ENCODE measurements around the gene WDR20. TPM values are rescaled to one million over a fixed set of nuclear protein-coding genes. Genes with fewer than 3 reads are reported as not detected.

WDR20 gene
- total RNA-seq, 1 experiment from 2014 or later, result 23.8 TPM

- Mint-ChIP-seq H3K9me3 (ENCODE audit: unreplicated experiment) (no peaks in the 10 kb centered on the region), H3K4me1 (ENCODE audit: insufficient read depth, unreplicated experiment) (no peaks in the 10 kb centered on the region), H3K4me3 (ENCODE audit: unreplicated experiment) (no peak overlapping the region), H3K27ac (ENCODE audit: low read depth, unreplicated experiment) (no peak overlapping the region), H3K36me3 (ENCODE audit: insufficient read depth, unreplicated experiment) (no peaks in the 10 kb centered on the region), H3K27me3 (ENCODE audit: insufficient read depth, unreplicated experiment) (no peaks in the 10 kb centered on the region)
- no TSS peak for BruUV-seq (replicated peaks)
- intact Hi-C loops (cut with micrococcal nuclease), result no loop called here
- no peak for TF ChIP-seq CTCF (IDR thresholded peaks at IDR 0.05; ENCODE audit: unreplicated experiment)
- ChIA-PET CTCF (interaction anchor here (1.0 to 1.4 kb wide), 2 partner anchors 21 to 157 kb away, joined by 3 to 4 read pairs; no protein-coding TSS in a partner anchor), POLR2A (no interaction called here)
- DNase-seq (ENCODE audit: unreplicated experiment), result no peak
Observed at GRCh38 chr14:102117852-102118251, 21.8 kb upstream of the WDR20 start.

GRCh38 chr14:102120888-102121287 is 18.8 kb upstream of the WDR20 start:
- H3K9me3 Mint-ChIP-seq (ENCODE audit: unreplicated experiment), result no peaks in the 10 kb centered on the region

GRCh38 chr14:102121567-102121966 is 18.1 kb upstream of the WDR20 start:
- no TSS peak for BruUV-seq (replicated peaks)
- CTCF ChIA-PET, result no interaction called here
- TF ChIP-seq CTCF (IDR thresholded peaks at IDR 0.05; ENCODE audit: unreplicated experiment), result no peak

More at GRCh38 chr14:102120888-102121287, 18.8 kb upstream of the WDR20 start:
- Mint-ChIP-seq H3K27me3 (ENCODE audit: insufficient read depth, unreplicated experiment) (no peaks in the 10 kb centered on the region), H3K36me3 (ENCODE audit: insufficient read depth, unreplicated experiment) (no peaks in the 10 kb centered on the region), H3K4me3 (ENCODE audit: unreplicated experiment) (no peak overlapping the region), H3K4me1 (ENCODE audit: insufficient read depth, unreplicated experiment) (peaks cover 8% of the 10 kb centered on the region), H3K27ac (ENCODE audit: low read depth, unreplicated experiment) (no peak overlapping the region)
- intact Hi-C loops (cut with micrococcal nuclease), result no loop called here
- no peak for DNase-seq (ENCODE audit: unreplicated experiment)
- ChIA-PET CTCF (interaction anchor here (1.7 kb wide), 1 partner anchor 24 kb away, joined by 7 read pairs; no protein-coding TSS in a partner anchor), POLR2A (no interaction called here)
- BruUV-seq (replicated peaks), result no TSS peak
- TF ChIP-seq CTCF (IDR thresholded peaks at IDR 0.05; ENCODE audit: unreplicated experiment), result no peak

GRCh38 chr14:102124419-102124818 is 15.3 kb upstream of the WDR20 start:
- Mint-ChIP-seq H3K4me3 (ENCODE audit: unreplicated experiment) (no peak overlapping the region), H3K9me3 (ENCODE audit: unreplicated experiment) (no peaks in the 10 kb centered on the region), H3K36me3 (ENCODE audit: insufficient read depth, unreplicated experiment) (no peaks in the 10 kb centered on the region), H3K4me1 (ENCODE audit: insufficient read depth, unreplicated experiment) (peaks cover 13% of the 10 kb centered on the region), H3K27ac (ENCODE audit: low read depth, unreplicated experiment) (no peak overlapping the region), H3K27me3 (ENCODE audit: insufficient read depth, unreplicated experiment) (no peaks in the 10 kb centered on the region)
- ChIA-PET POLR2A (interaction anchor here (1.4 to 2.4 kb wide), 2 partner anchors 15 to 25 kb away, joined by 3 to 13 read pairs; partner anchors contain the start of gene WDR20), CTCF (no interaction called here)
- no peak for DNase-seq (ENCODE audit: unreplicated experiment)
- intact Hi-C loops (cut with micrococcal nuclease), result no loop called here
- TF ChIP-seq CTCF (IDR thresholded peaks at IDR 0.05; ENCODE audit: unreplicated experiment), result no peak
- no TSS peak for BruUV-seq (replicated peaks)

More at GRCh38 chr14:102121567-102121966, 18.1 kb upstream of the WDR20 start:
- Mint-ChIP-seq H3K36me3 (ENCODE audit: insufficient read depth, unreplicated experiment) (no peaks in the 10 kb centered on the region), H3K27ac (ENCODE audit: low read depth, unreplicated experiment) (no peak overlapping the region), H3K4me3 (ENCODE audit: unreplicated experiment) (no peak overlapping the region), H3K4me1 (ENCODE audit: insufficient read depth, unreplicated experiment) (peaks cover 13% of the 10 kb centered on the region), H3K9me3 (ENCODE audit: unreplicated experiment) (no peaks in the 10 kb centered on the region), H3K27me3 (ENCODE audit: insufficient read depth, unreplicated experiment) (no peaks in the 10 kb centered on the region)
- intact Hi-C loops (cut with micrococcal nuclease), result no loop called here
- POLR2A ChIA-PET, result no interaction called here
- DNase-seq (ENCODE audit: unreplicated experiment), result no peak

All from MCF 10A (cell line).